Peyer's patch (tissue), 4 donors: Measurements from ENCODE around the gene CREBBP.

Experiments used
- POLR2A ChIP-seq, 2 donors: fragments of 450-650 bp; IDR thresholded peaks; one replicate each; pipeline ENCODE4 v1.5.1; 2017; ENCODE audit warnings: antibody characterized with exemption in 2 of 2, mild to moderate bottlenecking in 2 of 2, moderate library complexity in 2 of 2
- TF ChIP-seq, protein P1 (sequence below), 6 experiments: fragments of 450-650 bp in 4 of 6; fragments of 200-600 bp in 2 of 6; sonication (generic) in 1 of 6; IDR thresholded peaks; one replicate each; pipeline ENCODE4 v1.5.1; 2017 to 2019; ENCODE audit warnings: antibody characterized with exemption in 6 of 6, mild to moderate bottlenecking in 3 of 6, moderate library complexity in 1 of 6

DNA sequence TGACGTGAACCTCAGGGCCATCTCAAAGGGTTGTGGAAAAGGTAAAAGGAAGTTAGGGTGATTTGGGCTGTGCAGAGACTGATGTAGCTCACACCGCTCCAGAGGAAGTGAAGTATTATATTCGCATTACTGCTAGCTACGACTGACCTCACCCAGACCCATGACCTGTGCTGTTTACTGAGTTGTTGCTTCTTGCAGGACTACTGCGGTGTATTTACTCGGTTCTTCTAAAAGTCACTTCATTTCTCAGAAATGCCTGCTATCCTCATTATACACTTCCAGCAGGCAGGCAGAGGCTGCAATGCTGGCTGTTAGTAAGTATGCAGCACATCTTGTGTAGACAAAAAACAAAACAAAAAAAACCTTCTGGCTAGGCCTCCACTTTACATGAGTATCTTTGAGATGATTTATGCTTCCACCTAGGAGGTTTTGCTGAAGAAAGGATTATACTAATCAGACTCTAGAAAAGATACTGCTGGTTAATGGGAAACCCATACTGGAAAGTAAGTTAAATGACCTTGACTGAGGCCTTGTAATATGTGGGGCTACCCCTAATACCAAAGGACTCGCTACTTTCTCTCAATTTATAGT, 76.0 kb downstream of the CREBBP start:
- TF ChIP-seq, protein P1, sequence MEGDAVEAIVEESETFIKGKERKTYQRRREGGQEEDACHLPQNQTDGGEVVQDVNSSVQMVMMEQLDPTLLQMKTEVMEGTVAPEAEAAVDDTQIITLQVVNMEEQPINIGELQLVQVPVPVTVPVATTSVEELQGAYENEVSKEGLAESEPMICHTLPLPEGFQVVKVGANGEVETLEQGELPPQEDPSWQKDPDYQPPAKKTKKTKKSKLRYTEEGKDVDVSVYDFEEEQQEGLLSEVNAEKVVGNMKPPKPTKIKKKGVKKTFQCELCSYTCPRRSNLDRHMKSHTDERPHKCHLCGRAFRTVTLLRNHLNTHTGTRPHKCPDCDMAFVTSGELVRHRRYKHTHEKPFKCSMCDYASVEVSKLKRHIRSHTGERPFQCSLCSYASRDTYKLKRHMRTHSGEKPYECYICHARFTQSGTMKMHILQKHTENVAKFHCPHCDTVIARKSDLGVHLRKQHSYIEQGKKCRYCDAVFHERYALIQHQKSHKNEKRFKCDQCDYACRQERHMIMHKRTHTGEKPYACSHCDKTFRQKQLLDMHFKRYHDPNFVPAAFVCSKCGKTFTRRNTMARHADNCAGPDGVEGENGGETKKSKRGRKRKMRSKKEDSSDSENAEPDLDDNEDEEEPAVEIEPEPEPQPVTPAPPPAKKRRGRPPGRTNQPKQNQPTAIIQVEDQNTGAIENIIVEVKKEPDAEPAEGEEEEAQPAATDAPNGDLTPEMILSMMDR (IDR thresholded peaks at IDR 0.05) = no peak
- no peak for TF ChIP-seq POLR2A (IDR thresholded peaks at IDR 0.05)
